MM.1S (cell line): Measurements from ENCODE around the gene C1orf21.

Experiments
- DNase-seq: peaks from one replicate; pipeline ENCODE4 v3.0.0-alpha.2; 2015
- H2AFZ ChIP-seq: fragments of 300-600 bp; sonication (generic); 2 replicates; pipeline ENCODE4 v1.6.0; 2016; ENCODE audit warnings: antibody characterized with exemption, low read length
- H3F3A ChIP-seq: fragments of 300-600 bp; sonication (generic); 2 replicates; pipeline ENCODE4 v1.6.1; 2016; ENCODE audit warnings: mild to moderate bottlenecking, antibody characterized with exemption, low read length, moderate library complexity, mixed read lengths; ENCODE audit not compliant: insufficient read depth
- H3K27ac ChIP-seq: fragments of 300-600 bp; sonication (generic); 2 replicates; pipeline ENCODE4 v1.5.1; 2016; ENCODE audit warnings: mild to moderate bottlenecking, low read length
- H3K27me3 ChIP-seq: fragments of 300-600 bp; sonication (generic); replicated peaks from 2 replicates; pipeline ENCODE4 v1.6.0; 2016; ENCODE audit warnings: low read length; ENCODE audit not compliant: insufficient read depth
- H3K36me3 ChIP-seq: fragments of 300-600 bp; sonication (generic); replicated peaks from 2 replicates; pipeline ENCODE4 v1.6.1; 2016; ENCODE audit warnings: mild to moderate bottlenecking, low read length, mixed read lengths; ENCODE audit not compliant: insufficient read depth
- H3K4me1 ChIP-seq: fragments of 300-600 bp; sonication (generic); 2 replicates; pipeline ENCODE4 v1.6.1; 2016; ENCODE audit warnings: low read length, mixed read lengths
- H3K4me2 ChIP-seq: fragments of 300-600 bp; sonication (generic); 2 replicates; pipeline ENCODE4 v1.6.0; 2016; ENCODE audit warnings: low read depth, low read length
- H3K4me3 ChIP-seq: fragments of 300-600 bp; sonication (generic); 2 replicates; pipeline ENCODE4 v1.5.1; 2016; ENCODE audit warnings: low read length, mixed read lengths
- H3K79me2 ChIP-seq: fragments of 300-600 bp; sonication (generic); 2 replicates; pipeline ENCODE4 v1.6.1; 2016; ENCODE audit warnings: mixed run types, low read length, mixed read lengths
- H3K9ac ChIP-seq: fragments of 300-600 bp; sonication (generic); 2 replicates; pipeline ENCODE4 v1.6.1; 2016; ENCODE audit warnings: low read length, mixed read lengths
- H3K9me2 ChIP-seq: fragments of 300-600 bp; sonication (generic); replicated peaks from 2 replicates; pipeline ENCODE4 v1.6.1; 2016; ENCODE audit warnings: mild to moderate bottlenecking, low read length, mixed read lengths; ENCODE audit not compliant: insufficient read depth
- H3K9me3 ChIP-seq: fragments of 300-600 bp; sonication (generic); replicated peaks from 2 replicates; pipeline ENCODE4 v1.6.1; 2016; ENCODE audit warnings: mild to moderate bottlenecking, low read length, mixed read lengths; ENCODE audit not compliant: insufficient read depth
- H4K20me1 ChIP-seq: fragments of 300-600 bp; sonication (generic); 2 replicates; pipeline ENCODE4 v1.6.1; 2016; ENCODE audit warnings: mild to moderate bottlenecking, low read length, moderate library complexity, mixed read lengths; ENCODE audit not compliant: insufficient read depth
- CTCF ChIP-seq: fragments of 300-600 bp; sonication (generic); IDR thresholded peaks from 2 replicates; pipeline ENCODE4 v1.5.1; 2016; ENCODE audit warnings: antibody characterized with exemption, low read length, mixed read lengths
- EZH2 ChIP-seq: fragments of 300-600 bp; sonication (generic); optimal IDR thresholded peaks from 2 replicates; pipeline ENCODE3; 2017; ENCODE audit warnings: low read depth, mild to moderate bottlenecking, antibody characterized with exemption, low read length, mixed read lengths
- EZH2phosphoT487 ChIP-seq: fragments of 300-600 bp; sonication (generic); IDR thresholded peaks from 2 replicates; pipeline ENCODE4 v1.6.1; 2018; ENCODE audit warnings: antibody characterized with exemption, low read length

C1orf21 gene

DNA sequence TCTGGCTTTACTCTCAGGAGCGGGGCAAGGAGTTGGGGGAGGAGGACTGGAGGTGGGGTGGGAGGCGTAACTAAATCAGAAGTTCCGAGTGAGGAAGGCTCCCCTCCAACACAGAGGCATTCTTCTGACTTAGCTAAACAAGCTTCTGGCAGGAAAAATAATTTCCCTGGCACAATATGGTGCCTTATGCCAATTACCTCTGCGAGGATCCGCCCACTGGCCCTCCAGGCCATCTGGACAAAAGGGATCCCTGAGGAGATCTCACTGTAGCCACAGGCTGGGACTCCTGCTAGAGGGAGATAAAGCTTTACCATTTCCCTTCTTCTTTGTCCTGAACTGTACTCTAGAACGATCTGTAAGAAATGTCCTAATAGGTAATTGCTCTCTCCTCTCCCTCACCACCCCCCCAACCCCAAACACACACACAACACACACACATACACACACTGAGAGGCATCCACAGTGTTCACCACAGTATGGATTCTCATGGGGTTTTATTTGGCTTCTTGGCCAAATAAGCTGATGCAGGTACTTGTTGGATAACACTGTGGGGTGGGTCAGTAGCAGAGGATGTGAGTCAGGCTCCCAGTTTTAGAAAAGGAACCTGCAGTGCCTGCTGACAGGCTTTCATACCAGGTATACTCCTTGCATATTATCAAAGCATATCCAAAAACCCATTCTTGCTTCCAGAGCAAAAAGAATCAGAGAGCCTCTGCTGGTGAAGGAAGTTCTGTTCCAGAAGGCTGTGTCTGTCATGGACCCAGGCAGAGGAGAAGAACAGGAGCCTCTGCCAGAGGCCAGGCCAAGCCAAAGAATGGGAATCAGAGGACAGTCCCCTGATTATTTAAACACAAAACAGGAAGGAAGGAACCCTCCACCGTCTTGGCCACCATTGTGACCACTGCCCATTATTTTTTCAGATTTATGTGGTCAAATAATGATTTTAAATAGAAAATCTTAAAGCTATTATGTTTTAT, 169.1 kb downstream of the C1orf21 start:
- Histone ChIP-seq H3K9ac (no peak overlapping the region), H3K36me3 (no peaks in the 10 kb centered on the region), H2AFZ (no peak overlapping the region), H4K20me1 (no peaks in the 10 kb centered on the region), H3K9me2 (no peaks in the 10 kb centered on the region), H3F3A (peaks cover 16% of the 10 kb centered on the region), H3K9me3 (no peaks in the 10 kb centered on the region), H3K4me1 (peaks cover 47% of the 10 kb centered on the region), H3K4me2 (peak overlapping the region; percentile 8; the same call in 1 of the 2 replicates), H3K4me3 (no peak overlapping the region), H3K27me3 (no peaks in the 10 kb centered on the region), H3K27ac (no peak overlapping the region; the same call in 1 of the 2 replicates), H3K79me2 (no peaks in the 10 kb centered on the region)
- TF ChIP-seq CTCF (no peak), EZH2phosphoT487 (no peak), EZH2 (no peak)
- DNase-seq = no peak

GRCh38 chr1:184556665-184557064, 169.8 kb downstream of the C1orf21 start:
- H3K36me3 ChIP-seq = no peaks in the 10 kb centered on the region
- no peak overlapping the region for H3K27ac ChIP-seq
- H3K4me1 ChIP-seq = peaks cover 55% of the 10 kb centered on the region
- H3K4me3 ChIP-seq = no peak overlapping the region
- H3F3A ChIP-seq = peaks cover 16% of the 10 kb centered on the region
- no peak overlapping the region for H3K9ac ChIP-seq
- no peaks in the 10 kb centered on the region for H3K9me2 ChIP-seq
- TF ChIP-seq EZH2phosphoT487 (no peak), EZH2 (no peak), CTCF (no peak)
- no peaks in the 10 kb centered on the region for H3K79me2 ChIP-seq
- no peaks in the 10 kb centered on the region for H3K9me3 ChIP-seq
- no peak overlapping the region for H2AFZ ChIP-seq
- H3K4me2 ChIP-seq = peak overlapping the region; percentile 8; the same call in 1 of the 2 replicates
- no peak for DNase-seq
- no peaks in the 10 kb centered on the region for H3K27me3 ChIP-seq
- no peaks in the 10 kb centered on the region for H4K20me1 ChIP-seq

GRCh38 chr1:184557423-184558347, 170.9 kb downstream of the C1orf21 start:
- no peaks in the 10 kb centered on the region for H3K9me2 ChIP-seq
- no peaks in the 10 kb centered on the region for H3K79me2 ChIP-seq

More at GRCh38 chr1:184557423-184558347, 170.9 kb downstream of the C1orf21 start:
- H3F3A ChIP-seq = peaks cover 25% of the 10 kb centered on the region
- H2AFZ ChIP-seq = no peak overlapping the region
- peak overlapping the region; percentile 41 for H3K4me3 ChIP-seq
- peaks cover 65% of the 10 kb centered on the region for H3K4me1 ChIP-seq
- peak overlapping the region; percentile 76 for H3K4me2 ChIP-seq
- TF ChIP-seq EZH2 (no peak), EZH2phosphoT487 (no peak)
- H3K36me3 ChIP-seq = no peaks in the 10 kb centered on the region
- peak overlapping the region; percentile 56; the same call in 1 of the 2 replicates for H3K27ac ChIP-seq
- no peaks in the 10 kb centered on the region for H3K27me3 ChIP-seq
- peak overlapping the region; percentile 11; the same call in 1 of the 2 replicates for H3K9ac ChIP-seq
- H3K9me3 ChIP-seq = no peaks in the 10 kb centered on the region
- no peaks in the 10 kb centered on the region for H4K20me1 ChIP-seq
- DNase-seq = peak; percentile 52
